NOMO-1 (cell line): Measurements from ENCODE around the gene CHCHD10.
A peak's percentile ranks its signal among the peaks of the same experiment; 100 is the strongest.

ENCODE experiments used
- DNase-seq, 2 experiments: peaks; one replicate each; lab custom pipeline; 2025; ENCODE audit not compliant: unreplicated experiment in 2 of 2; lab: John Stamatoyannopoulos, UW

CHCHD10 gene

DNA sequence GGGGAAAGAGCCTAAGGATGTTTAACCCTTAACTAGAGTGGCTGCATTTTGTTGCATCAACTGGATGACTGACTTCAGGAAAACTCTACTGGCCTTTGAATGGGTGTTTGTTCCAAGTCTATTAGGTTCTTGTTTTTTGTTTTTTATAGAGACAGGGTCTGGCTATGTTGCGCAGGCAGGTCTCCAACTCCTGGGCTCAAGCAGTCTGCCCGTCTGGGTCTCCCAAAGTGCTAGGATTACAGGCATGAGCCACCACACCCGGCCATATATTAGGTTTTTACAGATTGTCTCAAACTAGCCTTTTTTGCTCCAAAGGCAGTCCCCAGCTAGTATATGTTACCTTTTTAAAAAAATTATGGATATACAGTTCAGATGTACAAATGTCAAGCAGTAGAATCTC, 20.1 kb upstream of the CHCHD10 start:
- DNase-seq = no peak

DNA sequence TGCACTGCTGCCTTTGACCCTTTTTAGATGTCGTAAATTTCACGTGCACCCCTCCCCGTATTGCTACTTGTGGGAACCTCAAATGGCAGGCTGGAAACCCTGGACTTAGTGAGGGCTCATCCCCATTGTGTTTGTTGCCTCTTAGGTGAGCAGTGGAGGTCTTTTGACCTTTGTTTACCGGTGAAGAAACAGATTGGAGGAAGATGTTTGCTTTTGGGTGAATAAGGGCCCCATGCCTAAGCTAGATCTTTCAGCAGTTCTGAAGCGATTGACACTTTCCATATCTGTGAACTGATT, 19.8 kb upstream of the CHCHD10 start:
- DNase-seq = no peak

DNA sequence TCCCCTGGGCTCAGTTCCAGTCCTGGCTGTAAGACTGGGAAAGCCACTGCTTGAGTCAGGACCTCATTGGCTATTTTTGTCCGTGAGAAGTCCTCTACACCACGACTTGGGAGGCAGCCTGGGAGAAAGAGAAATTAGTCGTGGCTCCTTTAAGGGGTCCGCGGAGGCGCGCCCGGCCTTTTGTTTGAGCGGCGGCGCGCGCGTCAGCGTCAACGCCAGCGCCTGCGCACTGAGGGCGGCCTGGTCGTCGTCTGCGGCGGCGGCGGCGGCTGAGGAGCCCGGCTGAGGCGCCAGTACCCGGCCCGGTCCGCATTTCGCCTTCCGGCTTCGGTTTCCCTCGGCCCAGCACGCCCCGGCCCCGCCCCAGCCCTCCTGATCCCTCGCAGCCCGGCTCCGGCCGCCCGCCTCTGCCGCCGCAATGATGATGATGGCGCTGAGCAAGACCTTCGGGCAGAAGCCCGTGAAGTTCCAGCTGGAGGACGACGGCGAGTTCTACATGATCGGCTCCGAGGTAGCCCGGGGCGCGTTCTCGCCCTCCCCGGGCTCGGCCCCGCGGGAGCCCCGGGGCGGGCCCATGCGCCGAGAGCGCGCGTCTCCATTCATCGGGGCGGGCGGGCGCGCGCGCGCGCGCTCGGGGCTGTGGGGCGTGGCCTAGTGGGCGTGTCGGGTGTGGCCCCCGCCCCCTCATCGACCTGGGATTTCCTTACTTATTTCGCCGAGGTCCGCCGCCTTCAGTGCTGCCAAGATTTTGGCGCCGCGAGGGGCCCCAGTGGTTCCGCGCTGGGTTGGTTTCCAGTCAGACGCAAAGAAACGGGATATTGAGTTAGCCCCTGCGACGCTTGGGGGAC, 19.2 kb upstream of the CHCHD10 start, which contains the start of gene SMARCB1:
SMARCB1 (plus strand) TSS at position 215 of the 848 bp plus-strand sequence; CDS start at position 419, 204 bp downstream.
- peak; percentile 78 to 81 for DNase-seq

DNA sequence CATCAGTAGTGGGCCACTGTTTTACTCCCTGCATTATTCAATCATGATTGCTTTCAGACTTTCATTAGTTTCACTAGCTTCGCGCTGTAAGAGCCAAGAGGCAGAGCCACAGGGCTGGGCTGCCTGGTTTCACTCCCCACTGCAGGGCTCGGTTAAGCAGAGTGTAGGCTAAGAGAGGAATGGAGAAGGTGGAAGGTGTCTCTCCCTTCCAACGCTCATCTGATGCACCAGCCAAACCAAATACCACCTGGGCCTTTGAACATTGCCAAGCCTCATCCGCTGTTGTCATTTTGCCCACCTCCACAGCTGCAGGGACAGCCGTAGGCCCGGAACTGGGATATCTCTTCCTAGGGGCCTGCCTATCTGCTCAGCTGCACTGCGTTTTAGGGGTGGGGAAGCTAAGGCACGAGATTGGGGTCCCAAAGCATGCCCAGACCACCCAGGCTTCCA, 18.5 kb upstream of the CHCHD10 start:
- no peak for DNase-seq

GRCh38 chr22:23784215-23784732, 16.5 kb upstream of the CHCHD10 start:
- no peak for DNase-seq

GRCh38 chr22:23783265-23784150, 15.7 kb upstream of the CHCHD10 start:
- DNase-seq = no peak

GRCh38 chr22:23782703-23783102, 14.9 kb upstream of the CHCHD10 start:
- DNase-seq = no peak

GRCh38 chr22:23782252-23782651, 14.5 kb upstream of the CHCHD10 start:
- DNase-seq = no peak

DNA sequence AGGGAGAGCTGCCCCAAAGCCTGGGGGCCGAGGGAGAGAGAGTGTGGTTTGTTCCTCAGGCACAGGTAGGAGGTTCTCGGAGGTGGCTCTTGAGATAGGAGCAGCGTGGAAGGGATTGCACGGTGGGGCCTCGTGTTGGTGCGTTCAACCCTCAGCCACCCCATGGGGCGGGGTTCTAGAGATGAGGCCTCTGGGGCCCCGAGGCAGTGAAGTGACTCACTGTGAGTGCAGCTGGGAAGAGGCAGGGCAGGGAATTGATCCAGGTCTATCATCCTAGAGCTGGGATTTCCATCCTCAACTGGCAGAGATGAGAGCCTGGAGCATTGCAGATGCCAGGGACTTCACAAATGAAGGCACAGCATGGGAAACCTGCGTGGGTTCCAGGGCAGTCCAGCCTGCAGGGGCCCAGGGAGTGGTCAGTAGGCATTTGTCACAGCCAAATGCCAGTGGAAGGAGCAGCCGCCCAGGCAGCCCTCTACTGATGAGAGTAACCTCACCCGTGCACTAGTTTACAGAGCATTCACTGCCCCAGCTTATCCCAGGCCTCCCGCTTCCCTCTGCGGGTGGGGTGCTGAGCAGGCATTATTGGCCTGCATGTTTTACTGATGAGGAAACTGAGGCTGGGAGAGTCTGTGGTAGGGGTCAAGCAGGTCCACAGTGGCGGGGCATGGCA, 13.9 kb upstream of the CHCHD10 start:
- DNase-seq = no peak

DNA sequence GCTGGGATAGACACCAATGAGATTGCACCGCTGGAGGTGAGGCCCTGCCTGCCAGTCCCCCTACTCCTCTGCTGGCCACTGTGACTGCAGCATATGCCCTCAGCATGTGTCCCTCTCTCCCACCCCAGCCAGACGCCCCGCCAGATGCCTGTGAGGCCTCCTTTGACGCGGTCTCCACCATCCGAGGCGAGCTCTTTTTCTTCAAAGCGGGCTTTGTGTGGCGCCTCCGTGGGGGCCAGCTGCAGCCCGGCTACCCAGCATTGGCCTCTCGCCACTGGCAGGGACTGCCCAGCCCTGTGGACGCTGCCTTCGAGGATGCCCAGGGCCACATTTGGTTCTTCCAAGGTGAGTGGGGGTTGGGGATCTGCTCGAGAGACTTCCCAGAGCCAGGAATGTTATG, 13.3 kb upstream of the CHCHD10 start:
- no peak for DNase-seq

- no peak for DNase-seq
Observed at GRCh38 chr22:23780146-23780748, 12.5 kb upstream of the CHCHD10 start.

DNA sequence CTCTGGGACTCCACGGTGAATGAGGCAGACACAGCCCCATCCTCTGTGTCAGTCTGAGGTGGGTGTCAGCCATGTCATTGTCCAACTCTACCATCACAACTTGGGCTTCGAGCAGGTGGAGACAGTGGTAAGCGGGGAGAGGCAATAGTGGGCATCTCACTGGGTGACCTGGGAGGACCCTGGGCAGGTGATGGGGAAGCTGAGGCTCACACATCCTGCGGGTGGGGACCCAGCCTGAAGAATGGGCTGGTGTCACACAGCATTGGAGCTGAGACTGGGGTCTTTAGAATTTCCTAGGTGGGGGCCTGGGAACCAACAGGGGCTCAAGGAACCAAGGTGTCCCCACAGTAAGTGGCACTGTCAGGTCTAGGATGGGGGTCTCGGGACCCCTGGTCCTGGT, 12.0 kb upstream of the CHCHD10 start:
- DNase-seq = no peak

GRCh38 chr22:23779083-23779482, 11.3 kb upstream of the CHCHD10 start:
- no peak for DNase-seq

DNA sequence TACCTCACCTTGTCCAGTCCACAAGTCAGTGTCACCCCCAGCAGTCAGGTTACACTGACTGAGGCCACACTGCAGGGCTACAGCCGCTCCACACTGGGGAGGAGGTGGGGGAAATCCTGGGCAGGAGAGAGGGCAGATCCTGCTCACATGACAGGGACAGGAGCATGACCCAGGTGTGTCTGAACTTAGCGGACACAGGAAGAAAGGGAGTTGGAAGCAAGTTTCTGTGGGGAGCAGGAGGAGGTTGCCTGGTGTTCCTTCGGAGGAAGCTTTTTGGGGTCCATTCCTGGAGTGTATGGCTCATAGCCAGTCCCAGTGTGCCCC, 10.8 kb upstream of the CHCHD10 start:
- DNase-seq = no peak

DNA sequence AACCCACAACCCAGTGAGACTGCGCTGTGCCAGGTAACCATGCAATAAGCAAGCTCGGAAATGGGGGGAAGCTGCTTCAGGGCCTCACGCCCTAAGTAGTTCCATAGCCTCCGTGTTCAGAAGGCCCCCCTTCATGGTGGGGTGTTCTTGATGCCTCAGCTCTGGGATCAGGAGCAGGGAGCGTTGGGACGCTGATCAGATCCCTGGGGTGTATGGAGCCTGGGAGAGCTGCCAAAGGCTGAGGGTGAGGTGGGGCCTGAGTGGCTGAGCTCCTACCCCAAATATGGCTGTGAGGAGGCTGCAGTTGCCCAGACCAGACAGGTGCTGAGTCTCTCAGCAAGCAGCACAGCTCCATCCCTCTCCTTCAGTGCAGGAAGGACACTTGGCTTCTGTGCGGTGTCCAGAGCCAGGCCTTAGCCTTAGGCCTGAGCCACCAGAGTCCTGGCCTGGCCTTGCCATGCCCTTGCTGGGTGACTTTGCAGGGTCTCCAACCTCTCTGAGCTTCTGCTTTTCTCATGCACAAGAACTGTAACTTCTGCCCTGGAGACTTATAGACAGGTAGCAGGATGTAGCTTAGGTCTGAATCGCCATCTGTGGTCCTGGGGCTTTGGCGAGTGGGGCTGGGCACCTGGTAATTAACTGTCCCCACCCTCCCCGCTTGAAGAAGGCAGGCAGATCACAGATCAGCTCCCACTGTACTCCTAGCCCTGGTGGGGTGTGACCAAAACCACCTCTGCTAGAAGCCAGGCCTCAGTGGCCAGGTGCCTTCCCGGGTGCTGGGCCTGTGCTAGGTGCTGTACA, 10.2 kb upstream of the CHCHD10 start:
- DNase-seq = no peak

GRCh38 chr22:23775779-23776375, 8.1 kb upstream of the CHCHD10 start:
- no peak for DNase-seq

- no peak for DNase-seq
Observed at GRCh38 chr22:23774922-23775436, 7.2 kb upstream of the CHCHD10 start.

GRCh38 chr22:23774114-23774921, 6.5 kb upstream of the CHCHD10 start:
- DNase-seq = no peak
